Duodenal mucosa (tissue), 2 donors: Measurements from ENCODE around the gene SRRM3.
"Not testable (repeated sequence)": the region's sequence is repeated elsewhere in the genome, so short reads cannot be mapped to it uniquely, and the experiment has no call there.

Experiments
- H3K27ac ChIP-seq: one replicate; pipeline ENCODE4 v1.7.0; 2013; ENCODE audit warnings: low read depth, low read length
- H3K27me3 ChIP-seq, 2 donors: one replicate each; pipeline ENCODE4 v1.7.0; 2013; ENCODE audit warnings: low read length in 2 of 2, control low read depth in 1 of 2; ENCODE audit not compliant: insufficient read depth in 2 of 2, control insufficient read depth in 1 of 2
- H3K36me3 ChIP-seq, 2 donors: one replicate each; pipeline ENCODE4 v1.7.0; 2013; ENCODE audit warnings: low read length in 2 of 2, control low read depth in 1 of 2; ENCODE audit not compliant: insufficient read depth in 2 of 2, control insufficient read depth in 1 of 2
- H3K4me1 ChIP-seq, 2 donors: one replicate each; pipeline ENCODE4 v1.7.0; 2013; ENCODE audit warnings: low read length in 2 of 2, control low read depth in 1 of 2; ENCODE audit not compliant: insufficient read depth in 2 of 2, control insufficient read depth in 1 of 2
- H3K4me3 ChIP-seq, 2 donors: one replicate each; pipeline ENCODE4 v1.7.0; 2013; ENCODE audit warnings: low read length in 2 of 2, low read depth in 1 of 2
- H3K9ac ChIP-seq, 2 donors: one replicate each; pipeline ENCODE4 v1.7.0; 2013; ENCODE audit warnings: low read length in 2 of 2, low read depth in 1 of 2
- H3K9me3 ChIP-seq, 2 donors: one replicate each; pipeline ENCODE4 v1.7.0; 2013; ENCODE audit warnings: low read length in 2 of 2, control low read depth in 1 of 2; ENCODE audit not compliant: control insufficient read depth in 1 of 2

Gene SRRM3

DNA sequence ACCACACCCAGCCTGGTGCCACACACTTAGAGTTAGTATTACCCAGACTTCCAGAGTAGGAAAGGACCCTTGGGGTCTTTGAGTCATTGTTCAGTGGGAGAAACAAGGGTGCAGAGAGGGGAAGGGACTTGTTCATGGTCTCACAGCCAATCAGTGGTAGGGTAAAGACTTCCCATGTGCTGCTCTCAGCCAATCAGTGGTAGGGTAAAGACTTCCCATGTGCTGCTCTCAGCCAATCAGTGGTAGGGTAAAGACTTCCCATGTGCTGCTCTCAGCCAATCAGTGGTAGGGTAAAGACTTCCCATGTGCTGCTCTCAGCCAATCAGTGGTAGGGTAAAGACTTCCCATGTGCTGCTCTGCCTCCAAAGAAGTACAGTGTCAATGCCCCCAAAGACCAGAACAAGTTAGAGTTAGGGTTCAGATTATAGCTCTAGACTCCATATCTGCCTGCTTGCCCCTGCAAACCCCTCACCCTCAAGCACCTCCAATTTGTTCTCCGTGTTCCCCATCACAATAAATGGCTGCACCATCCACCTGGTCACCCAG is 25.3 kb downstream of the SRRM3 start:
- H3K27ac ChIP-seq, H3K9ac ChIP-seq, H3K36me3 ChIP-seq, H3K4me1 ChIP-seq, H3K4me3 ChIP-seq, H3K9me3 ChIP-seq, H3K27me3 ChIP-seq: not testable (repeated sequence)

DNA sequence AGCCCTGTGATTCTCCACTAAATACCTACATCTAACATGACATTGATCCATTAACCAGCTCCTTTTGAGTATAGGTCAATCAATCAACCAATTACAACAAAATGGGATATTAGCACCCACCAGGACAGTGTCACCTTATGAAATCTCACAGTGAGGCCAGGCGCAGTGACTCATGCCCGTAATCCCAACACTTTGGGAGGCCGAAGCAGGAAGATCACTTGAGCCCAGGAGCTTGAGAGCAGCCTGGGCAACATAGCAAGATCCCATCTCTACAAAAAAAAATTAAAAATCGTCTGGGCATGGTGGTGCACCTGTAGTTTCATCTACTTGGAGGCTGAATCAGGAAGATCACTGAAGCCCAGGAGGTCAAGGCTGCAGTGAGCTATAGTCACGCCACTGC is 28.5 kb downstream of the SRRM3 start:
- H3K4me1 ChIP-seq: no peaks in the 10 kb centered on the region
- H3K9me3 ChIP-seq: no peaks in the 10 kb centered on the region
- no peak overlapping the region for H3K9ac ChIP-seq
- no peak overlapping the region for H3K27ac ChIP-seq
- H3K36me3 ChIP-seq: no peaks in the 10 kb centered on the region
- H3K27me3 ChIP-seq: peaks cover 6 to 19% of the 10 kb centered on the region in 2 donors
- no peak overlapping the region for H3K4me3 ChIP-seq

GRCh38 chr7:76231071-76231470 is 29.4 kb downstream of the SRRM3 start:
- Histone ChIP-seq H3K36me3 (no peaks in the 10 kb centered on the region), H3K4me1 (no peaks in the 10 kb centered on the region), H3K27me3 (peaks cover 6 to 19% of the 10 kb centered on the region in 2 donors), H3K9me3 (no peaks in the 10 kb centered on the region), H3K27ac (no peak overlapping the region), H3K4me3 (no peak overlapping the region), H3K9ac (no peak overlapping the region)

GRCh38 chr7:76231583-76231982 is 29.9 kb downstream of the SRRM3 start:
- peaks cover 6 to 19% of the 10 kb centered on the region in 2 donors for H3K27me3 ChIP-seq

GRCh38 chr7:76232698-76233097 is 31.0 kb downstream of the SRRM3 start:
- Histone ChIP-seq H3K9ac (no peak overlapping the region), H3K27ac (no peak overlapping the region), H3K27me3 (peaks cover 3 to 19% of the 10 kb centered on the region in 2 donors), H3K36me3 (no peaks in the 10 kb centered on the region), H3K4me3 (no peak overlapping the region), H3K4me1 (no peaks in the 10 kb centered on the region), H3K9me3 (no peaks in the 10 kb centered on the region)

More at GRCh38 chr7:76231583-76231982, 29.9 kb downstream of the SRRM3 start:
- Histone ChIP-seq H3K27ac (no peak overlapping the region), H3K36me3 (no peaks in the 10 kb centered on the region), H3K9me3 (no peaks in the 10 kb centered on the region), H3K4me3 (no peak overlapping the region), H3K9ac (no peak overlapping the region), H3K4me1 (no peaks in the 10 kb centered on the region)

DNA sequence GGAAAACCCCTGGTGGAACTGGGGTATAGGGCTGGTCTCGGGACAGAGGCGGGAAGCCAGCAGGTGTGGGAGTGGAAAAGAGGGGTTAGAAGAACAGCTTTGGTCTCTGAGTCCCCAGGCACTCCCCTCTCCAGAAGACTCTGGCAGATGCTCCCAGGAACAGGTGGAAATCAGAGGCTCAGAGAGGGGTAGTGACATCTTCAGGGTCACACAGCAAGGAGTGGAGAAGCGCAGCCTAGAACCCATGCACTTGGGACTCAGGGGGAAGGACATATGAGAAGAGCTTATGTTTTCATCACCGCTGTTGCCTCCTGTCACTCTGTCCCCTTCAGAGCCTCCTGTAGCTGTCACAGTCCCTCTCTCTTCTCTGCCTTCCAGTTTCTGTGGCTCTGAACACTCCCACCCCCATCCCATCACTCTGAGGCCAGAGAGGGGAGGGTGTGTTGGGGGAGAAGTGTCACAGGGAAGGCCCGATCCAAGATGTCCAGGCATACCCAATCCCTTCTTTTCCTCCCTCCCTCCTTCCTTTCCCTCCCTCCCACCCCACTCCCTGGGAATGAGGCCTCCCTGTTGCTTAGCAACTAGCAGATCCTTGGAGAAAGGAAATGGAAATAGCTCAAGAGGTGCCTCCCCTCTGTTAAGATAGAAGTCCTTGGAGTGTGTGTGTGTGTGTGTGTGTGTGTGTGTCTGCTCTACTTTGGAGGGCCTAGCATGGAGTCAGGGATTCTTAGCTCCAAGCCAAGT is 32.0 kb downstream of the SRRM3 start:
- peaks cover 5 to 19% of the 10 kb centered on the region in 2 donors for H3K27me3 ChIP-seq
- no peaks in the 10 kb centered on the region for H3K4me1 ChIP-seq
- no peaks in the 10 kb centered on the region for H3K9me3 ChIP-seq
- H3K27ac ChIP-seq: no peak overlapping the region
- no peak overlapping the region for H3K9ac ChIP-seq
- no peaks in the 10 kb centered on the region for H3K36me3 ChIP-seq
- H3K4me3 ChIP-seq: no peak overlapping the region

- Histone ChIP-seq H3K9me3 (no peaks in the 10 kb centered on the region), H3K27me3 (peaks cover 5 to 19% of the 10 kb centered on the region in 2 donors), H3K9ac (no peak overlapping the region), H3K4me1 (no peaks in the 10 kb centered on the region), H3K4me3 (no peak overlapping the region), H3K27ac (no peak overlapping the region), H3K36me3 (no peaks in the 10 kb centered on the region)
Measured at GRCh38 chr7:76234282-76234584, 32.5 kb downstream of the SRRM3 start.

DNA sequence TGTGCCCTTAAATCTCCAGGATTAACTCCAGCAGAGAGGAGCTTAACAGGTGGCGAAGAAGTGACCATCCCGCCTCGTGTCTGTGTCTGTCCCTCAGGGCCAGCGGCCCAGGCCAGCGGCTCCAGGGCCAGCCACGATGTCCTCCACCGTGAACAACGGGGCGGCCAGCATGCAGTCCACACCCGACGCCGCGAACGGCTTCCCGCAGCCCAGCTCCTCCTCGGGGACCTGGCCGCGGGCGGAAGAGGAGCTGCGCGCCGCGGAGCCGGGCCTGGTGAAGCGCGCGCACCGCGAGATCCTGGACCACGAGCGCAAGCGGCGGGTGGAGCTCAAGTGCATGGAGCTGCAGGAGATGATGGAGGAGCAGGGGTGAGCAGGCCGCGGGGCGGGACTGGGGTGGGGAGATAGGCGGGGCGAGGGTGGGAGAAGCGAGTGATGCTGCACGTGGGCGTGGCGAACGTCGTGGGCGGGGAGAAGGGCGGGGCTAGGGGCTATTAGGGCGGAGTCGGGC is 33.3 kb downstream of the SRRM3 start:
- Histone ChIP-seq H3K27me3 (peaks cover 5 to 19% of the 10 kb centered on the region in 2 donors), H3K4me1 (no peaks in the 10 kb centered on the region), H3K9me3 (no peaks in the 10 kb centered on the region), H3K36me3 (no peaks in the 10 kb centered on the region), H3K27ac (no peak overlapping the region), H3K4me3 (peak overlapping the region in 1 of 2 donors; percentile 48), H3K9ac (no peak overlapping the region)

- Histone ChIP-seq H3K4me3 (no peak overlapping the region), H3K4me1 (no peaks in the 10 kb centered on the region), H3K9ac (no peak overlapping the region), H3K27ac (no peak overlapping the region), H3K9me3 (no peaks in the 10 kb centered on the region), H3K27me3 (peaks cover 5 to 19% of the 10 kb centered on the region in 2 donors), H3K36me3 (no peaks in the 10 kb centered on the region)
Measured at GRCh38 chr7:76236224-76236623, 34.5 kb downstream of the SRRM3 start.

DNA sequence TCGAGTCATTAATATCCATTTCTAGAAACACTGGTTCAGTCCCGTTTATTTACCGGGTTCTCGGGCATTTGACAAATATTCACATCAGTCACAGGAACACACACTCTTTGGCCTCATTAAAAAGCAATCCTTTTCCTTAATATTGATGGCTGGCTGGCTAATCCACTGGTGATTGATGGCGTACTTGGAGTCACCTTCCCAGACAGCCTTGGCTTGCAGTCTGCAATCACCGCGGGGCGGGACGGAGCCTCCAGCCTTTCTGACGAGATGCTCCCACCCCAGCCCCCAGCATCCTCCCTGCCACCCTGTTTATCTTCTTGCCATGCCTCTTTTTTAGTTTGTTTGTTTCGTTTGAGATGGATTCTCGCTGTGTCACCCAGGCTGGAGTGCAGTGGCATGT is 36.6 kb downstream of the SRRM3 start:
- no peaks in the 10 kb centered on the region for H3K36me3 ChIP-seq
- no peak overlapping the region for H3K9ac ChIP-seq
- H3K27ac ChIP-seq: no peak overlapping the region
- no peaks in the 10 kb centered on the region for H3K9me3 ChIP-seq
- H3K4me1 ChIP-seq: no peaks in the 10 kb centered on the region
- peaks cover 5 to 6% of the 10 kb centered on the region in 2 donors for H3K27me3 ChIP-seq
- no peak overlapping the region for H3K4me3 ChIP-seq
